Osteocyte (in vitro differentiated cells): ENCODE data around the gene FGGY. TPM values are rescaled to one million over a fixed set of nuclear protein-coding genes. Genes with fewer than 3 reads are reported as not detected.

Experiments used
- DNase-seq: peaks from one replicate; pipeline ENCODE4 v3.0.0; 2021; ENCODE audit warnings: mixed read lengths; ENCODE audit not compliant: unreplicated experiment; ENCODE audit errors: extremely low spot score
- H3K27ac Mint-ChIP-seq: one replicate; pipeline ENCODE4 v1.8.0; 2021; ENCODE audit warnings: mild to moderate bottlenecking, mixed read lengths; ENCODE audit not compliant: unreplicated experiment
- H3K27me3 Mint-ChIP-seq: one replicate; pipeline ENCODE4 v1.8.0; 2021; ENCODE audit warnings: mixed read lengths; ENCODE audit not compliant: unreplicated experiment
- H3K36me3 Mint-ChIP-seq: one replicate; pipeline ENCODE4 v1.8.0; 2021; ENCODE audit warnings: mixed read lengths; ENCODE audit not compliant: unreplicated experiment
- H3K4me1 Mint-ChIP-seq: one replicate; pipeline ENCODE4 v1.8.0; 2021; ENCODE audit warnings: mixed read lengths; ENCODE audit not compliant: unreplicated experiment
- H3K4me3 Mint-ChIP-seq: one replicate; pipeline ENCODE4 v1.8.0; 2021; ENCODE audit warnings: mild to moderate bottlenecking, moderate library complexity, mixed read lengths; ENCODE audit not compliant: unreplicated experiment
- H3K9me3 Mint-ChIP-seq: one replicate; pipeline ENCODE4 v1.8.0; 2021; ENCODE audit warnings: mixed read lengths; ENCODE audit not compliant: unreplicated experiment
- microRNA-seq: library from miRNA; unstranded; fragments of <30 nt; microRNA quantifications from one replicate; pipeline ENCODE4 v1.1.0, GENCODE V29; 2020; ENCODE audit not compliant: unreplicated experiment
- total RNA-seq: library from RNA; stranded (reverse); gene quantifications from 2 replicates; pipeline ENCODE4 v1.2.1, GENCODE V29; 2021
- TF ChIP-seq, protein P1 (sequence below): fragments of 200-600 bp; sonication (generic); IDR thresholded peaks from 2 replicates; pipeline ENCODE4 v1.5.0; 2021; ENCODE audit warnings: antibody characterized with exemption, mild to moderate bottlenecking, moderate library complexity

The FGGY gene
- total RNA-seq, 1 donor from 2014 or later = 9.1 TPM

DNA sequence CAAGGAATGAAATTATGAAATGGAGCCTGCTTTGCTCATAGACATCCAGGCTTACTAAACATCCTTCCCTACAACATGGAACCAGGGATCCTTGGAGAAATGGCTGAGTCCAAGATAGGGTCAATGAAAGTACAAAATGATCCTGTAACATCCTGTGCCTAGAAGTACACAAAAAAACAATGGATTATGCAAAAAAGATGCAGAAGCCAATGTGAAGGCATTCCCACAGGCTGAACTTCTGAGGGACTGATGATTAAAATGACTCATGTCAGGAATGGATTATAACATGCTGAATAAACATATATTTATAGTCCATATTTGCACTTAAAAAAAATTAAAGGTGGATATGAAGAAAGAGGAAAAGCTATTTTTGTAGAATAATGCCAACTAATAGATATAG lies 507.4 kb downstream of the FGGY start:
- Mint-ChIP-seq H3K4me3 (no peak overlapping the region), H3K27ac (no peak overlapping the region), H3K36me3 (no peaks in the 10 kb centered on the region), H3K9me3 (no peaks in the 10 kb centered on the region), H3K27me3 (peaks cover 71% of the 10 kb centered on the region), H3K4me1 (no peaks in the 10 kb centered on the region)
- TF ChIP-seq, protein P1, sequence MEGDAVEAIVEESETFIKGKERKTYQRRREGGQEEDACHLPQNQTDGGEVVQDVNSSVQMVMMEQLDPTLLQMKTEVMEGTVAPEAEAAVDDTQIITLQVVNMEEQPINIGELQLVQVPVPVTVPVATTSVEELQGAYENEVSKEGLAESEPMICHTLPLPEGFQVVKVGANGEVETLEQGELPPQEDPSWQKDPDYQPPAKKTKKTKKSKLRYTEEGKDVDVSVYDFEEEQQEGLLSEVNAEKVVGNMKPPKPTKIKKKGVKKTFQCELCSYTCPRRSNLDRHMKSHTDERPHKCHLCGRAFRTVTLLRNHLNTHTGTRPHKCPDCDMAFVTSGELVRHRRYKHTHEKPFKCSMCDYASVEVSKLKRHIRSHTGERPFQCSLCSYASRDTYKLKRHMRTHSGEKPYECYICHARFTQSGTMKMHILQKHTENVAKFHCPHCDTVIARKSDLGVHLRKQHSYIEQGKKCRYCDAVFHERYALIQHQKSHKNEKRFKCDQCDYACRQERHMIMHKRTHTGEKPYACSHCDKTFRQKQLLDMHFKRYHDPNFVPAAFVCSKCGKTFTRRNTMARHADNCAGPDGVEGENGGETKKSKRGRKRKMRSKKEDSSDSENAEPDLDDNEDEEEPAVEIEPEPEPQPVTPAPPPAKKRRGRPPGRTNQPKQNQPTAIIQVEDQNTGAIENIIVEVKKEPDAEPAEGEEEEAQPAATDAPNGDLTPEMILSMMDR = no peak
- no peak for DNase-seq

DNA sequence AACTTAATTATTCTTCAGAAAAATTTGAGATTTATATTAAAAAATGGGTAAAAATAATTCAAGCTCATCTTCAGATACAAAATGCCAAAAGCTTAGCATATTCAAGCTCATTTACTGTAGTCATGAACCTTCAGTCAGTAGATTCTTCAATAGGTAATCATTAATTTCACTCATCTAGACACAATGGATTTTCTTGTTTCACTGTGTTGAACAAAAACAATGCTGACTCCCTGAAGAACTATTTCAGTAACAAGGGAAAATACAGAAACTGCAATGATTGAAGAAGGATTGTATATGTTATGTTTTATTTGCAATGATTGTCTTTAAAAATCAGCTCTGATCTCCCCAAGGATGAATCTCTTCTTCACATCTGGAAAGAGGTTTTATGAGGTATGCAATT lies 508.7 kb downstream of the FGGY start:
- Mint-ChIP-seq H3K4me3 (no peak overlapping the region), H3K9me3 (no peaks in the 10 kb centered on the region), H3K4me1 (no peaks in the 10 kb centered on the region), H3K27me3 (peaks cover 72% of the 10 kb centered on the region), H3K36me3 (no peaks in the 10 kb centered on the region), H3K27ac (no peak overlapping the region)
- TF ChIP-seq, protein P1 = no peak
- DNase-seq = no peak

Small RNA genes within 50 kb of the gene (microRNA-seq; reads per million reads assigned to microRNA genes)
- not detected for gene MIR4711
